Dedifferentiated amniotic fluid mesenchymal stem cell (primary cell): ENCODE measurements around the gene IER2.
"Not testable (repeated sequence)": the region's sequence is repeated elsewhere in the genome, so short reads cannot be mapped to it uniquely, and the experiment has no call there.

Experiments used
- DNase-seq: peaks from one replicate; pipeline ENCODE4 v3.0.0-alpha.2; 2016; ENCODE audit errors: extremely low spot score

Gene IER2

DNA sequence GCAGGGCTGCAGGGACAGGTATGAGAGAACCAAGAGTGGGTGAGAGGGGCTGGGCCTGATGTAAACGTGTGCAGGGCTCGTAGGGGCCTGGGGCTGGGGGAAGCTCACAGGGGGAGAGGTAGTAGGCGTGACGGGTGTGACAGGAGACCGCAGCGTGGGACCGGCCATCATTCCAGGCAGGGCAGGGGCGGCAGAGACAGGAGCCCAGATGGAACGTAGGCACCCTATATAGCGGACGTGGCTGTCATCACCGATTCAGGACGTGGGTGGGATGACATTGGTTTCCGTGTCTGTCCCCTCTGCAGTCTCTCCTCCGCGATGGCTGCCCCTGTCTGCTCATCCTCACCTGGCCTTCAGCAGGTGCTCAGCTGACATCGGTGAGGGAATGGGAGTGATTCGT is 48.4 kb downstream of the IER2 start:
- no peak for DNase-seq

DNA sequence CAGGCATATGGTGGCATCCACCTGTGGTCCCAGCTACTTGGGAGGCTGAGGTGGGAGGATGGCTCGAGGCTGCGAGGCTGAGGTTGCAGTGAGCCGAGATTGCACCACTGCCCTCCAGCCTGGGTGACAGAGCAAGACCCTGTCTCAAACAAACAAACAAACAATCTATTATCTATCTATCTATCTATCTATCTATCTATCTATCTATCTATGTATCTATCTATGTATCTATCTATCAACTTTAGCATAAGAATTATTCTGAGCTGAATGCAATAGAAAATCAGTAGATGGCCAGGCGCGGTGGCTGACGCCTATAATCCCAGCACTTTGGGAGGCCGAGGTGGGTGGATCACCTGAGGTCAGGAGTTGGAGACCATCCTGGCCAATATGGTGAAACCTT is 51.9 kb downstream of the IER2 start:
- not testable (repeated sequence) for DNase-seq
